ENCODE data around the gene CFAP99.
A peak's percentile ranks its signal among the peaks of the same experiment; 100 is the strongest.

The CFAP99 gene

GRCh38 chr4:2497931-2498330, 79.2 kb downstream of the CFAP99 start:
- POLR2A ChIA-PET (ENCODE audit: low non-redundant PET): no interaction called here
- TF ChIP-seq, protein P1, sequence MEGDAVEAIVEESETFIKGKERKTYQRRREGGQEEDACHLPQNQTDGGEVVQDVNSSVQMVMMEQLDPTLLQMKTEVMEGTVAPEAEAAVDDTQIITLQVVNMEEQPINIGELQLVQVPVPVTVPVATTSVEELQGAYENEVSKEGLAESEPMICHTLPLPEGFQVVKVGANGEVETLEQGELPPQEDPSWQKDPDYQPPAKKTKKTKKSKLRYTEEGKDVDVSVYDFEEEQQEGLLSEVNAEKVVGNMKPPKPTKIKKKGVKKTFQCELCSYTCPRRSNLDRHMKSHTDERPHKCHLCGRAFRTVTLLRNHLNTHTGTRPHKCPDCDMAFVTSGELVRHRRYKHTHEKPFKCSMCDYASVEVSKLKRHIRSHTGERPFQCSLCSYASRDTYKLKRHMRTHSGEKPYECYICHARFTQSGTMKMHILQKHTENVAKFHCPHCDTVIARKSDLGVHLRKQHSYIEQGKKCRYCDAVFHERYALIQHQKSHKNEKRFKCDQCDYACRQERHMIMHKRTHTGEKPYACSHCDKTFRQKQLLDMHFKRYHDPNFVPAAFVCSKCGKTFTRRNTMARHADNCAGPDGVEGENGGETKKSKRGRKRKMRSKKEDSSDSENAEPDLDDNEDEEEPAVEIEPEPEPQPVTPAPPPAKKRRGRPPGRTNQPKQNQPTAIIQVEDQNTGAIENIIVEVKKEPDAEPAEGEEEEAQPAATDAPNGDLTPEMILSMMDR (conservative IDR thresholded peaks at IDR 0.05; ENCODE audit: low read depth): no peak
- CTCF ChIA-PET: no interaction called here
- no peak for DNase-seq (ENCODE audit: low spot score)
- H3K27ac ChIP-seq: no peak overlapping the region

DNA sequence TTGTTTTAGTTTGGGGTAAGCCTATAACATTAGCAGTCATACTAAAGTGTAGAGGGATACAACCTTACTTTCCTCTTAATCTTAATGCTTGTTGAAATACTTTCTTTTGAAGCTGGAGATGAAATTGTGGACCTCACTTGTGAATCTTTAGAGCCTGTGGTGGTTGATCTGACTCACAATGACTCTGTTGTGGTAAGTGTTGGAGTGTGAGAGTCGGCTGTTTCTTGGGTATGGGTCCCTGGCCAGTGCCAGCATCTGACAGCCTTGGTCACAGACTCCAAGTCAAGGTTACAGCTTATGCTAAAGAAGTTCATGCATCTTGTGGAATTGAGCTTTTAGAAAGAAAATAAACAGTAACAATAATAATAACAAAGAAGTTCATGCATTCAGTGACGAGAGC, 81.8 kb downstream of the CFAP99 start:
- ChIA-PET POLR2A (ENCODE audit: low non-redundant PET) (no interaction called here), CTCF (interaction anchor here (0.6 kb wide), 1 partner anchor 13 kb away, joined by 3 read pairs; no protein-coding TSS in a partner anchor)
- DNase-seq (ENCODE audit: low spot score): no peak
- H3K27ac ChIP-seq: no peak overlapping the region
- TF ChIP-seq, protein P1 (conservative IDR thresholded peaks at IDR 0.05; ENCODE audit: low read depth): no peak

GRCh38 chr4:2501034-2501594, 82.4 kb downstream of the CFAP99 start:
- POLR2A ChIA-PET (ENCODE audit: low non-redundant PET): no interaction called here
- no peak for DNase-seq (ENCODE audit: low spot score)
- CTCF ChIA-PET: interaction anchor here (1.0 kb wide), 1 partner anchor 8 kb away, joined by 4 read pairs; no protein-coding TSS in a partner anchor
- peak overlapping the region; percentile 13; the same call in 1 of the 2 replicates for H3K27ac ChIP-seq
- TF ChIP-seq, protein P1 (conservative IDR thresholded peaks at IDR 0.05; ENCODE audit: low read depth): no peak

DNA sequence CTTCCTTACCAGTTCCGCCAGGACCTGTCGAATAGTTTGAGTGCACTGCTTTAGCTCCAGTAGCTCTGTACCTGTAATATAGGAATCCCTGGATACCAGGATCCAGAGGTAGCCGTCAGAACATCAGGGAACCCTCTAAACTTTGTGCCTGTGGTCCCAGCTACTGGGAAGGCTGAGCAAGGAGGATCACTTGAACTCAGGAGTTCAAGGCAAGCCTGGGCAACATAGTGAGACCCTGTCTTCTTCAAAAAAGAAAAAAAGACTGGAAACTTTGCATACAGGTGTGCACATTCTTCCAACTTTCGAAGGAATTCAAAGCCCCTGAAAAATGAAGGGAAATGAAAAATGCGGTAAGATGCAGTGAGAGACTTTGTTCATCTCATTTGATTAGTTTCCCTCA, 85.1 kb downstream of the CFAP99 start:
- TF ChIP-seq, protein P1 (conservative IDR thresholded peaks at IDR 0.05; ENCODE audit: low read depth): no peak
- CTCF ChIA-PET: no interaction called here
- H3K27ac ChIP-seq: no peak overlapping the region
- DNase-seq (ENCODE audit: low spot score): no peak
- POLR2A ChIA-PET (ENCODE audit: low non-redundant PET): no interaction called here

DNA sequence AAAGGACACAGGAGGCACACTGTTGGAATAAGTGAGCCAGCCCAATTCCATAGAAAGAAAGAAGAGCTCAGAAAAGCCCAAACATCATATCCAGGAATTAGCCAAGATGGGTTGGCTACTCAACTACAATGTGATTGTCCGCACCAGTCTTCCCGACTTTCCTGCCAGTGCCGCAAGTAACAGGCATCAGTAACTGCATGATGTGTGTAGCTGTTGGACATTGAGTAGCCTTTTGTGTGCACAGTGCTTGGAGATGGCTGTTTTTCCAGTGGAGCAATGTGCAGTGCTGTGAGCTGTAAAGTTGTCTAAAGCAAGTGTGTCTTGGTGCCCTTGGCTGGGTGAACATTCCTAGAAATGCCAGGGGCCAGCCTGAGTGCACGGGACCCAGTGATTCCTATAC, 88.5 kb downstream of the CFAP99 start:
- ChIA-PET CTCF (interaction anchor here (0.6 kb wide), 1 partner anchor 71 kb away, joined by 4 read pairs; no protein-coding TSS in a partner anchor), POLR2A (ENCODE audit: low non-redundant PET) (no interaction called here)
- DNase-seq (ENCODE audit: low spot score): no peak
- H3K27ac ChIP-seq: no peak overlapping the region
- TF ChIP-seq, protein P1 (conservative IDR thresholded peaks at IDR 0.05; ENCODE audit: low read depth): no peak

DNA sequence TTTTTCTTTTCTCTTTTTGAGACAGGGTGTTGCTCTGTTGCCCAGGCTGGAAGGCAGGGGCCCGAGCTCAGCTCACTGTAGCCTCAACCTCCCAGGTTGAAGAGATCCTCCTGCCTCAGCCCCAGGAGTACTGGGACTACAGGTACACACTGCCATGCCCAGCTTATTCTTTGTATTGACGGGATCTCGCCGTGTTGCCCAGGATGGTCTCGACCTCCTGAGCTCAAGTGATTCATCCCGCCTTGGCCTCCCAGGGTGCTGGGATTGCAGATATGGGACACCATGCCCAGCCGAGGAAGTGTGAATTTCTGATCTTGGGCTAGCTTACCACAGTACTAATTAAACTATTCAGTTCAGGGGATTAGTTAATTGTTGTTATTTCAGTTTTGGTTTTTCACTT, 89.1 kb downstream of the CFAP99 start:
- TF ChIP-seq, protein P1 (conservative IDR thresholded peaks at IDR 0.05; ENCODE audit: low read depth): no peak
- CTCF ChIA-PET: interaction anchor here (0.6 kb wide), 1 partner anchor 70 kb away, joined by 4 read pairs; no protein-coding TSS in a partner anchor
- POLR2A ChIA-PET (ENCODE audit: low non-redundant PET): no interaction called here
- H3K27ac ChIP-seq: no peak overlapping the region
- DNase-seq (ENCODE audit: low spot score): no peak

Data from RWPE1 (cell line).